CD4-positive, alpha-beta T cell treated with Interleukin-6 for 4 hours (primary cell): ENCODE results near the gene NFATC1.

Source experiments
- DNase-seq: peaks from one replicate; pipeline ENCODE4 v3.0.0-alpha.2; 2020; ENCODE audit warnings: mixed read lengths

Gene NFATC1

DNA sequence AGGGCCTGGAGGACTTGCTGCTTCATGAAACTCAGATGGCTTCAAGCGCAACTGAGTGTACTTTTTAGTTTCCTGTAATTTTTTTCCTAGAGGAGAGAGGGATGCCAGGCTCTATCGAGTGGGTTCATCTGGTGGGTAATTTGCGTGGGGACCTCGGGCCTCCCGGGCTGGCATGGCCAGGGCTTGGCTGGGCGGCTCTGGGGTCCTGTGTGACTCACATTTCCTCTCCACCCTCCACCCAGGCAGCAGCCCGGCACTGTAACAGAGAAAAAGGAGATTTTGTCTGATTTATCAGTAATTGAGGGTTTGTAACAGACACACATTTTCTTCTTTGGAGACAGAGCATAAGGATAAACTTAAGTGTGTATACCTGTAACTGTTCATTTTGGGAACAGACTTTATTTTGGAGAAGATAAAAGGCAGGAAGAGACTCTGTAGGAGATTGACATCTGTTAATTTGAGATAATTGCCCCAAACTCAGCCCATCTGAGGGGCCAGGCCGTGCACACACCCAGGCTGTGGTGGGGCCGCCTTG, 64.3 kb downstream of the NFATC1 start:
- DNase-seq: no peak

DNA sequence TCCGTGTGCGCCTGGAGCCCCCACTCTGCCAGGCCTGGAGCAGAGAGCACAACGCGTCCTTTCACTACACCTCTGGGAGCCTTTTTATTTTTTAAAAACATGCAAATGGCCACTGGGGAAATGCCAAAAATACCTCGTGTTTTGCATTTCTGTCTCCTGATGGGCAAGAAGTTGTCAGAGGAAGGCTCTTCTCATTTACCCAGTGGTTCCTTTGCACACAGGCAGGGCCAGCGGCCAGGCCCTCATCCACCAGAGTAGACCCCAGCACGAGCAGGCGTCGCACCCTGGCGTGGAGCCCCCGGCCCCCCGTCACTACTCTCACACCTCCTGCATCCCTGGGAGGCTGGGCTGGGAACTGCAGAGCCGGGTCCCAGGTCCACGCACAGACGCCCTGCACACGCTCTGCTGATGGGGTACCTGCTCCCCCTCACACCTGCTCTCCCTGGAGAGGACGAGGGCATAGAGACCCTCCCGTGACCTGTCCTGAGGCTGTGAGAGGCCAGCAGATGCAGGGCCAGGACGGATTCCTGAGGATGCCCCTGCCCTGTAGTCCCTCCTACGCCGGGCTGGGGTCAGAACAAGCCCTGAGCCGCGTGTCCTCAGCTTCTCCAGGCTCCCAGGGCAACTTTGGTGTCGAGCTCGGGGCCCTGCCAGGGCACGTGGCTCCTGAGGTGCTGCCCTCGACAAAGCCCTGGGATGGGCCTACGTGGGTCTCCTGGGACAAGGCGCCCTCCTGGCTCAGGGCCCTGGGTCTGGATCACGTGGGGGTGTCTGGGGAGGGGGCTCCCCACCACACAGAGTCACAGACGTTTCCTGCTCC, 65.0 kb downstream of the NFATC1 start:
- DNase-seq: no peak

DNA sequence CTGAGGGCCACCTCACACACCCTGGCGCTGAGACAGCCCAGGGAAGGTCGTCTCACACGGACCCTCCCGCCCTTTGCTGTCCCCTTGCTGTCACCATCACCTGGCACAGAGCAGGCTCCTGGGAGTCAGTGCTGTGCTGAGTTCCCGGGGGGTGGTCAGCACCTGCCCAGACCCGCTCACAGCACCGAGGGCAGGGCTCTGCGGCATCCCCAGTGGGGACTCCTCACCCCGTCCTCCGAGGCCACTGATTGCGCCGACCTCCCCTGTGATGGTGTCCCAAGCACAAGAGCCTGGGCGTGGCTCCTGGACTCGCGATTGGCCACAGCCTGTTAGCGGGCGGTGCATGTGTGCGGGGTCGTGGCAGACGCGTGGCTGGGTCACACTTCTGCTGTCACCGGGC, 65.9 kb downstream of the NFATC1 start:
- no peak for DNase-seq

DNA sequence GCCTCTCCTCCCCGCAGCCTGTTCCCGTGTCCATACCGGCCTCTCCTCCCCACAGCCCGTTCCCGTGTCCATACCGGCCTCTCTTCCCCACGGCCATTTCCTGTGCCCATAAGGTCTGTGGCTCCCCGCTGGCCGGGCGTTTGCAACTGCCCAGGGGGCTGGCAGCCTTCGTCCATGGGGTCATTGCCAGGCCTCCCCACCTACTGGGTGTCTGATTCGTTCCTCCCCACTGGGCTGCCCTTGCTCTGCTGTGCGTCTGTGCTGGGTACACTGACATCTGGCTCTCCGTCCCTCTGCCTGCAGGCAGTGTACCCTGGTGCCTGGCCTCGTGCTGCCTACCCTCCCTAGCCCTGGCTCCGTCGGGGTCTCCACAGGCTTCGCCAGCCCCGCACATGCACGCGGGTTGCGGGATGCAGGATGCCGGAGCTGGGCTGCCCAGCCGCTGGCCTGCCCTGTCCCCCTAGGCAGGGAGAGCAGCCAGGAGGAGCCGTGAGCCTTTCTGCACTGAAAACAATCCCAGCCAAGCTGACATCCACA, 67.8 kb downstream of the NFATC1 start:
- no peak for DNase-seq

GRCh38 chr18:79465392-79465991, 69.8 kb downstream of the NFATC1 start:
- DNase-seq: no peak

GRCh38 chr18:79466591-79466990, 70.9 kb downstream of the NFATC1 start:
- no peak for DNase-seq

- no peak for DNase-seq
Measured at GRCh38 chr18:79467126-79467525, 71.4 kb downstream of the NFATC1 start.

GRCh38 chr18:79468119-79468789, 72.5 kb downstream of the NFATC1 start:
- no peak for DNase-seq

DNA sequence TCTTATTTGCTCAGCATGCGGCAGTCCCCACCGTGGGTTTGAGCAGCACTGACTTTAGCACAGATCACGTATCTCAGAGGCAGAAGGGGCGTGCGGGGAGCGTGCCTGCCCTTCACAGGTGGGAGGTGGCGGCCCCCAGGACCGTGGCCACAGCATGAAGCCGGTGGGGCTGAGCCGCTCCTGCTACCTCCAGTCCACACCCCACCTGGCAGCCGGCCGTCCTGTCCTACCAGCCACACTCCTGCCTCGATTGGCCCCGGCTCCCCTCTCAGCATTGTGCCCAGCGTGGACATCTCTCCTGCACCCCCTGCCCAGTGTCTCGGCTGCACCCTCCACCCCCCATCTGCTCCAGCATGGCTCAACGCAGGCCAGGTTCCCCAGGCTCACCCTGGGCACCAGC, 73.6 kb downstream of the NFATC1 start:
- DNase-seq: no peak

DNA sequence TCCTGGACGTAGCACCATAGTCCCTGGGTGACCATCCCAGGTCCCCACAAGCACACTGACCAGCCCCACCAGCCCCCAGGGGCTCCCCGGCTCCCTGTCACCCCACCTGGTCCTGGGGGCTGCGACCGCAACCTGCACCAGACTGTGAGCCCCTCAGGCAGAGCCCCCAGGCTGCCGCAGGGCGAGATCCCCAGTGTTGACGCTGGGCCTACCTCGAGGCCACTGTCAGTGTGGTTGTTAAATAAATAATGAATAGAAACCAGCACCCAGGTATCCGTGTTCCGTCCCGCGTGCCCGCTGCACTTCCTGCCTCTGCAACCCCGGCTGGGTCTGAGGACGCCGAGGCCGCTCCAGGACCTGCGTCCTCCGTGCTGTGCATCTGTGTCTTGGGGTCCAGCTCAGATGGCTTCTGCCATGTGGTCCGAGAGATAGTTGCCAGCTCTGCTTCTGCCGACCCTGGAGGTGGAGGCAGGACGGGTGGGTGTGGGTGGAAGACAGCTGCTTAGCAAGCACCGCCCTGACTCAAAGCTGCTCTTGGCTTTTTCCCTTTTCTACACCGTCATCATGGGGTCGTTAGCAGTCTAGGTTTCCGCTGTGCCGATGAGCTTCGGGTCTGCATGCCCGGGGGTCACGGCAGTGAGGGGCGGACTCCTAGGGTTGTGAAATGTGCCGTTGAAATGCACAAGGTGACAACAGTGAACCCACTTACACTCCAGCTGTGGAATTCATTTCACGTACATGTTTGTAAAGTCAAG, 74.2 kb downstream of the NFATC1 start:
- no peak for DNase-seq

DNA sequence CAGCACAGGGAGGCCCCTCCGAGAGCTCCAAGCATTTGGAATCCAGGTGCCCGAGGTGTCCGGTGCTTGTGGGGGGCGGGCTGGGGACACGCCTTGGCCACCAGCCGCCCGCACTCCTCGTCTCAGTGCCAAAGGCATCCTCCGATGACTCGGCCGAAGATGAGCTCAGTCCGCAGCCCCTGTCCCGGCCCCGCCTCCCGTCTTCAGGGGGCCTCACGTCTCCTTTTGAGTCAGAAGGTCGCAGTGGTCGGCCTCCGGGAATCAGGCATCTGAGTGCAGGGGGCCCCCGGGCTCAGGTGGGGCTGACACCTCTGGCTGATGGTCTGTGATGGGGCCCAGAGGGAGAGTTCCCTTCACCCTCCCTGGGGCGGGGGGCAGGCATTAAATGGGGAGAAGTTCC, 74.8 kb downstream of the NFATC1 start:
- DNase-seq: no peak

GRCh38 chr18:79471046-79471445, 75.3 kb downstream of the NFATC1 start:
- no peak for DNase-seq

DNA sequence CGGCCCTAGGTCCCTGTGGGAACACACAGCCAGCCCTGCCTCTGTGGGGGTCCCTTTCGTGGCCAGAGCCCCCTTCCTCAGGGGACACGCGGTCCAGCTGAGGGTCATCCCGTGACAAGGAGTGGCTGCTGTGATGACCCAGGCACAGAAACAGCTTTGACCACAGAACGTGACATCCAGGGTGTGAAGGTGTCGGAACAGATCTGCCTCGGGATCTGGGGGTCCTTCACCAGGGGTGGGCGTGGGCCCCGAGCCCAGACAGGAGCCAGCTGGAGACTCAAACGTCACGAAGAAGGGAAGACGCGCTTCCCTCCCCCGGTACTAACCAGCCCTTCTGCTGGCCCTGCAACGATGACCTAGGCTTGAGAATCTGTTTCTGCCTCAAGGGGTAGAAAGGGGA, 75.9 kb downstream of the NFATC1 start:
- no peak for DNase-seq

DNA sequence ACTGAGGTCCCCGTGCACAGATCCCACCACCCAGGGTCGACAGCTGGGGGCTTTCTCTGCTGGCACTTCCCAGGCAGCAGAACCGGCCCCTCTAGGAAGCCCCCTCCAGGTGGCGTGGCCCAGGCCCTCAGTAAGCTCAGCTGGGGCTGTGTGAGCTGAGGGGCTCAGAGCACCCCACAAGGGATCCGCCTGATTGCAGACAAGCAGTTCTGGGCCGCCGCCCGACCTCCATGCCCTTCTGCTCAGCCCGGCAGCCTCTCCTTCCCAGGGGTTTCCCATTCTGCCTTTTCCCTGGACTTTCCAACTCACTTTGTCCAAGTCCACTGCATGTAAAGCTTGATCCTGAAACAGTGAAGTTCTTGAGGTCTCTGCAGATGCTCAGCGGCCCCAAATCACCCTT, 76.4 kb downstream of the NFATC1 start:
- no peak for DNase-seq

- no peak for DNase-seq
Measured at GRCh38 chr18:79472946-79473345, 77.2 kb downstream of the NFATC1 start.

DNA sequence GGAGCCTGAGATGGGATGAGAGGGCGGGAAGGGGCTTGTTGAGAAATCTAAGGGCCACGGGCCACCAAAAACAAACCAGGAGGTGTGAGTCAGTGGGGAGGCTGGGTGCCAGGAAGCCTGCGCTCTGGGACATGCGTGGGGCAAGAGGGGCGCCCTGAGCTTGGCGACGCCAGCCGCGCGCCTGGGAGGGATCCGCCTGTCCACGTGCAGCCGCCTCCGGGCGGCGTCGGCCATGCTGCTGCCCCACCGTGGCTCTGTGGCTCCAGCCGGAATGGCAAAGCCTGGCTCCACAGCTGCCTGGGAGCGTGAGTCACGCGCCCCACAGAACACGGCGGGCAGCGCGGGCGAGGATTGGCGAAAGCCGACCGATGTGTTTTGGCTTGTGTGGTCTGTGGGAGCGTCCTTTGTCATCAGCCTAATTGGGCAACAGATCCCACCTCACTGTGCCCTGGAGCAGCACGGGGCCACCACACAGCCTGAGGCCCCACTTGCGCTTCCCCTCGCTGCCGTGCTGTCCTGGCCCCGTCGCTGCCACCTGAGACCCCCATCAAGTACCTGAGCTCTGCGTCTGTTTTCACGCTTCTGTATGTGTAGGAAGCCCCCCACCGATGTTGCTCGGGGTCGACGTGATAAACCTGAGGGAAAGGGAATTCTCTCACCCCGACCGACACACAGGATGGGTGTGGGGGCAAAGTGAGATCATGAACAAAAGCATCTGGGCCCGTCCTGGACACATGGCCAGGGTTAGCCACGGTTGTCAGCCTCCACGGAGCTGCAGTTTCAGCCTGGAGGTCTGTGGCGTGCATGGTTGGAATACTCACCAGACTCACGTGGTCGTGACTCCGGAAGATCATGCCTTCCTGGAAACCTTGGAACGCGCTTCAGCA, 80.5 kb downstream of the NFATC1 start:
- DNase-seq: no peak

DNA sequence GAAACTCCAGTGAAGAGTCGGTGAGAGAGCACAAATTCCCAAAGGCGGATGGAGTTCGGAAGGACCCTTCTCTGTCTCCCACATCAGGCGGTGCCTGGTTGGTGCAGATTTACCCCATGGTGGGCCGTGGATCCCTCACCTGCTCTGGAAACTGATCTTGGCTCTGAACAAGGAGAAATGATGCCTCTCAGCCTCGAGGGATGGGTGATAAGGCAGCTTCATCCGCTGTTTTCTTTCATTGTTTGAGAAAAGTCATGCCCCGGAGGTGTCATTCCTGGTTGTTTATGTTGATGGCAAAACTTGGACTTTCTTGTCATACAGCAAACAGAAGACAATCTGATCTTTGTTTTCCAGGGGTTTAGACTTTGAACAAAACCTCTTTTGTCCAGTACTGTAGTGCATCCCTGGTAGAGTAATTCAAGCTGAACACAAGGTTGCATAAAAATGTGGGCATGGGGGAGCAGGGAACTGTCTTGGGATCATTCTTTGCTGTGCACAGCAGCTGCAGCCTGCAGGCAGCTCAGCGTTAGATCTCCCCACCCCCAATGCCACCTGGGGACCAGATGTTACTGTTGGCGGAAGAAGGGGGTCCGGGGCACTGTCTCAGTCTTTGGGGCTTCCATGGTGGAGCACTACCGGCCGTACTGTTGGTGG, 81.3 kb downstream of the NFATC1 start:
- no peak for DNase-seq

GRCh38 chr18:79477711-79478483, 82.2 kb downstream of the NFATC1 start:
- DNase-seq: peak; percentile 29

DNA sequence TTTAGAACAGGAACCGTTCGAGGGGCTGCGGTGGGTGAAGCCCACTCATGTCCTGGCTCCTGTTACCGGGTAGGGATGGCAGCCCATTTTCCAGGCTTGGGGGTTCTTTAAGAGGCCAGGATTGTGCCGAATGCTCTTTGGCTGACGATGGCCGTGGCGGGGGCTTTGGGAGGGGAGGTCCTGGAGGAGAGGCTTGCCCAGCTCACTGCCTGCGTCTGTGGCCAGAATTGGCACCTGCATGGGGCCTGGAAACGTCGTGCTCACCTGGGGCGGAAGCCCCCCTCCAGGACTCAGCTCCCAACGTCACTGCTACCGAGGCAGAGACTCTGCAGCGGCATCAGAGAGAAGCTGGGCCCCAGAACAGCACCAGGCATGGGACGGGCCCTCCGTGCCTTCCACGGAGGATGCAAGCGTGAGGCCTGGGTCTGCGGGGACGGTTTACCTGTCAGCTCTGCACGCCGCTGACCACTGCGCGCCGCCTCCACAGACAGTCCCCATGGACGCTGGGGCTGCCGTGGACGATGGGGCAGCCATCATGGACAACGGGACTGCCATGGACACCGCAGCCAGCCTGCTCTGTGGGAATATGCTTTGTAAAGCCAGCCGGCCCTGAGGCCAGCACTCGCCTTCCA, 82.9 kb downstream of the NFATC1 start:
- DNase-seq: no peak
